K562 (cell line): ENCODE results near the gene ZSCAN25. TPM values are rescaled to one million over a fixed set of nuclear protein-coding genes. Genes with fewer than 3 reads are reported as not detected.

Source experiments
- ATAC-seq: fragments of 200-7000 bp; cut with Tn5 transposase; 3 replicates; pipeline ENCODE4 v1.9.1; 2020; ENCODE audit warnings: moderate library complexity
- BruUV-seq: library from RNA; stranded (reverse); fragments of 400-500 nt; replicated peaks from 2 replicates; lab custom pipeline; 2021; lab: Mats Ljungman, UMichigan
- CTCF ChIA-PET: fragments of 300-600 bp; formaldehyde crosslinking; extraction: SDS; loops from one replicate; lab custom pipeline; 2021; ENCODE audit warnings: low intra/inter-chr PET ratio; lab: Yijun Ruan, JAX
- POLR2A ChIA-PET: fragments of 300-600, 350-650 bp; sonication (Branson Sonifier 250); formaldehyde crosslinking; extraction: SDS; loops from one replicate; lab custom pipeline; 2021; ENCODE audit warnings: antibody characterized with exemption, inconsistent platforms; lab: Yijun Ruan, JAX
- DNase-seq, 4 experiments: peaks; one replicate each; pipeline versions ENCODE4 v3.0.0 to v3.0.0-alpha.2; 2011 to 2018; ENCODE audit warnings: low spot score in 3 of 4, mixed read lengths in 3 of 4; ENCODE audit errors: extremely low read depth in 1 of 4
- FAIRE-seq: peaks from 2 replicates; lab custom pipeline; 2011; peaks lifted over from hg19 to GRCh38; lab: Jason Lieb, UNC
- H2AFZ ChIP-seq: 2 replicates; pipeline ENCODE4 v1.6.0; 2011; ENCODE audit warnings: low read depth, low read length, control low read depth, inconsistent platforms
- H3K27ac ChIP-seq: fragments of 200-600 bp; 3 replicates; pipeline ENCODE4 v1.8.0; 2011; ENCODE audit warnings: low read depth, mild to moderate bottlenecking, control low read depth, inconsistent platforms, low read length, moderate library complexity, mixed read lengths; ENCODE audit errors: extremely low read depth
- H3K27me3 ChIP-seq, 2 experiments: fragments of 300-600 bp in 1 of 2; 2 replicates in 1 of 2; 3 replicates in 1 of 2; pipeline versions ENCODE4 v1.6.0 to v1.8.0; 2011; ENCODE audit warnings: inconsistent platforms in 2 of 2, low read length in 2 of 2, mild to moderate bottlenecking in 1 of 2, mixed read lengths in 1 of 2, moderate library complexity in 1 of 2; ENCODE audit not compliant: control insufficient read depth in 2 of 2, insufficient read depth in 2 of 2
- H3K36me3 ChIP-seq: fragments of 300-600 bp; 3 replicates; pipeline ENCODE4 v1.8.0; 2011; ENCODE audit warnings: mild to moderate bottlenecking, low read length, inconsistent platforms; ENCODE audit not compliant: control insufficient read depth, insufficient read depth
- H3K4me1 ChIP-seq, 2 experiments: fragments of 200-600 bp in 1 of 2; replicated peaks in 1 of 2; 2 replicates in 1 of 2; 3 replicates in 1 of 2; pipeline versions ENCODE4 v1.5.1 to v1.8.0; 2011; ENCODE audit warnings: inconsistent platforms in 2 of 2, low read length in 2 of 2, mild to moderate bottlenecking in 1 of 2, mixed read lengths in 1 of 2, moderate library complexity in 1 of 2; ENCODE audit not compliant: control insufficient read depth in 2 of 2, insufficient read depth in 2 of 2
- H3K4me2 ChIP-seq: 2 replicates; pipeline ENCODE4 v1.6.1; 2011; ENCODE audit warnings: low read length, control low read depth, inconsistent platforms, mixed read lengths; ENCODE audit not compliant: insufficient read depth
- H3K4me3 ChIP-seq: fragments of 200-600 bp; sonication (generic), shearing (Covaris generic); 2 replicates; pipeline ENCODE4 v1.5.1; 2016; ENCODE audit warnings: control low read depth, inconsistent platforms
- H3K79me2 ChIP-seq: fragments of 200-600 bp; 3 replicates; pipeline ENCODE4 v1.8.0; 2011; ENCODE audit warnings: low read length, inconsistent platforms; ENCODE audit not compliant: control insufficient read depth, insufficient read depth
- H3K9ac ChIP-seq, 2 experiments: 2 replicates each; pipeline versions ENCODE4 v1.6.0 to v1.6.1; 2011; ENCODE audit warnings: low read depth in 2 of 2, low read length in 2 of 2, control low read depth in 1 of 2, inconsistent platforms in 1 of 2, mild to moderate bottlenecking in 1 of 2, mixed read lengths in 1 of 2; ENCODE audit not compliant: insufficient read depth in 1 of 2
- H3K9me1 ChIP-seq: one replicate; pipeline ENCODE4 v1.6.0; 2011; ENCODE audit warnings: inconsistent platforms, mild to moderate bottlenecking, low read length, moderate library complexity; ENCODE audit not compliant: control insufficient read depth, insufficient read depth
- H3K9me3 ChIP-seq: replicated peaks from 2 replicates; pipeline ENCODE4 v1.5.1; 2011; ENCODE audit warnings: low read depth, low read length, inconsistent platforms; ENCODE audit not compliant: control insufficient read depth, insufficient read depth
- H4K20me1 ChIP-seq: replicated peaks from 2 replicates; pipeline ENCODE4 v1.6.1; 2011; ENCODE audit warnings: low read length, inconsistent platforms, mixed read lengths; ENCODE audit not compliant: control insufficient read depth, insufficient read depth
- FUS ChIP-seq: fragments of 200-400 bp; formaldehyde crosslinking; optimal IDR thresholded peaks from 2 replicates; pipeline ENCODE3; 2017; ENCODE audit warnings: low read depth, low read length
- HCFC1 ChIP-seq: IDR thresholded peaks from 2 replicates; pipeline ENCODE4 v1.6.1; 2012; ENCODE audit warnings: low read depth, low read length, improper control_type of control experiment
- JUNB ChIP-seq: fragments of 450-650 bp; formaldehyde crosslinking; conservative IDR thresholded peaks from 2 replicates; pipeline ENCODE4 v1.4.0; 2020; ENCODE audit warnings: mild to moderate bottlenecking
- MAZ ChIP-seq, 2 experiments: fragments of 450-650 bp in 1 of 2; sonication (generic) in 1 of 2; formaldehyde crosslinking; IDR thresholded peaks in 1 of 2; conservative IDR thresholded peaks in 1 of 2; 2 replicates each; pipeline versions ENCODE4 v1.4.0 to v1.5.0; 2020; ENCODE audit warnings: mild to moderate bottlenecking in 1 of 2, missing genetic modification reagents in 1 of 2
- MCM3 ChIP-seq: fragments of 450-650 bp; IDR thresholded peaks from 2 replicates; pipeline ENCODE4 v1.6.1; 2016
- POLR2G ChIP-seq: fragments of 200-400 bp; formaldehyde crosslinking; IDR thresholded peaks from 2 replicates; pipeline ENCODE4 v1.6.1; 2017; ENCODE audit warnings: low read depth, mild to moderate bottlenecking, antibody characterized with exemption, low read length, moderate library complexity
- RAD51 ChIP-seq: fragments of 450-650 bp; IDR thresholded peaks from 2 replicates; pipeline ENCODE4 v1.7.1; 2016; ENCODE audit warnings: low read depth, mild to moderate bottlenecking, borderline replicate concordance
- RBFOX2 ChIP-seq: fragments of 200-400 bp; formaldehyde crosslinking; IDR thresholded peaks from 2 replicates; pipeline ENCODE4 v1.6.1; 2017; ENCODE audit warnings: low read depth, mild to moderate bottlenecking, low read length, moderate library complexity
- ZNF174 ChIP-seq: fragments of 250-450 bp; sonication (Bioruptor Pico); IDR thresholded peaks from 2 replicates; pipeline ENCODE4 v1.4.0; 2020; ENCODE audit warnings: mild to moderate bottlenecking
- WGBS: fragments of 100-300 bp; shearing (Covaris generic); methylation state at CpG from one replicate; pipeline ENCODE4 v1.1.6; 2016; ENCODE audit warnings: low coverage, mixed read lengths; ENCODE audit not compliant: insufficient coverage; ENCODE audit errors: missing lambda C conversion rate; 5-methylcytosine and 5-hydroxymethylcytosine counted together
- in situ Hi-C: fragments of 300-500 bp; cut with MboI; formaldehyde crosslinking; loops from 4 replicates; pipeline ENCODE4 v1.15.0; 2018; ENCODE audit warnings: inconsistent platforms, mixed read lengths
- intact Hi-C: fragments of 100-400 bp; cut with micrococcal nuclease; formaldehyde crosslinking; loops from 2 replicates; pipeline ENCODE4 v1.14.2; 2022
- polyA plus RNA-seq, 8 experiments: library from polyadenylated mRNA; depleted of rRNA in 4 of 8; stranded (reverse) in 5 of 8; unstranded in 3 of 8; fragments of >200 nt; fragmentation: Nextera tagmentation in 2 of 8; fragmentation: Illumina TruSeq in 1 of 8; extraction: Ambion mirVana in 2 of 8; extraction: Trizol in 1 of 8; gene quantifications; 2 replicates each; pipeline versions ENCODE4 v1.2.1 to v1.2.3, GENCODE V29; 2011 to 2014; ENCODE audit warnings: inconsistent platforms in 1 of 8, missing spikeins in 1 of 8
- total RNA-seq, 7 experiments: library from RNA; depleted of rRNA in 6 of 7; stranded (reverse); fragments of >200 nt in 6 of 7; fragmentation: Illumina TruSeq in 2 of 7; extraction: Trizol in 2 of 7; gene quantifications; 2 replicates each; pipeline versions ENCODE4 v1.2.1 to v1.2.3, GENCODE V29; 2011 to 2021; ENCODE audit warnings: low replicate concordance in 1 of 7
- TF ChIP-seq, protein P1 (sequence below): fragments of 250-450 bp; sonication (Bioruptor Pico); IDR thresholded peaks from 2 replicates; pipeline ENCODE4 v1.4.0; 2020; ENCODE audit warnings: borderline replicate concordance
- TF ChIP-seq, protein P2 (sequence below): fragments of 250-450 bp; sonication (Bioruptor Pico); IDR thresholded peaks from 2 replicates; pipeline ENCODE4 v1.8.0; 2021; ENCODE audit warnings: borderline replicate concordance, mild to moderate bottlenecking, moderate library complexity; ENCODE audit not compliant: poor library complexity, severe bottlenecking
- TF ChIP-seq, protein P3 (sequence below): sonication (generic); formaldehyde crosslinking; IDR thresholded peaks from 2 replicates; pipeline ENCODE4 v1.8.0; 2022; ENCODE audit warnings: missing genetic modification reagents, mild to moderate bottlenecking, borderline replicate concordance
- TF ChIP-seq, protein P4 (sequence below): sonication (generic); formaldehyde crosslinking; IDR thresholded peaks from 2 replicates; pipeline ENCODE4 v1.8.0; 2022; ENCODE audit warnings: mild to moderate bottlenecking, low read depth, missing genetic modification reagents

ZSCAN25 gene
- total and polyA plus RNA-seq, 9 of the 15 experiments (the other 6 are each of a cell fraction or from before 2014, with no cell fraction given) = 0.94 to 18.4 (median 12.8) TPM

DNA sequence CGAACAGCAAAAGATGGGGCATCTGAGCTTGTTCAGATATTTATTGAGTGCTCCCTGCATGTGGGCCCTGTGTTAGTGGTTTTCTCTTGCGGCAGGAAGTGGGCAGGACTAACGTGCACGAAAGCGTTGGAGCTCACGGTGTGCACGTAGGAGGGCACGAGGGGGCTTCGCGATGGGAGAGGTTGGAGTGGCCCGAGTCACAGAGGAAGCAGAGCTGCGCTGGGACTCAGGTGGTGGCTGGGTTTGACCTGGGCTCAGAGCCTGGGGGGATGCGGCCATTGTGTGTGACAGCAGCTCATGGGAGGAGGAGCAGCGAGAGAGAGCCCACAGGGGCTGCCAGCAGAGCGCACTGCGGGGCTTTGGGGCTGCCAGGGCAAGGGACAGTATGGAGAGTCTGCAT is 7.7 kb downstream of the ZSCAN25 start:
- Histone ChIP-seq H3K27ac (no peak overlapping the region), H3K4me2 (no peak overlapping the region), H3K36me3 (peaks cover 98% of the 10 kb centered on the region), H2AFZ (no peak overlapping the region), H3K9me1 (no peaks in the 10 kb centered on the region), H3K4me3 (no peak overlapping the region), H3K9ac (peak overlapping the region in 1 of 2 experiments; percentile 37; a peak in 2 of 4 replicates), H3K27me3 (no peaks in the 10 kb centered on the region), H3K79me2 (no peaks in the 10 kb centered on the region), H3K9me3 (no peaks in the 10 kb centered on the region), H3K4me1 (peaks cover 0 to 6% of the 10 kb centered on the region in 2 experiments; a peak in 2 of 5 replicates), H4K20me1 (peaks cover 11% of the 10 kb centered on the region; the same call in 1 of the 2 replicates)
- TF ChIP-seq MAZ (CRISPR knock-in tag; conservative IDR thresholded peaks at IDR 0.05 in 1 of 2, IDR thresholded peaks at IDR 0.05 in 1 of 2) (no peak), RBFOX2 (peak; percentile 62), JUNB (CRISPR knock-in tag) (no peak), ZNF174 (CRISPR knock-in tag) (no peak), HCFC1 (no peak), RAD51 (no peak), MCM3 (no peak), POLR2G (peak; percentile 62), FUS (no peak)
- TF ChIP-seq, protein P1, sequence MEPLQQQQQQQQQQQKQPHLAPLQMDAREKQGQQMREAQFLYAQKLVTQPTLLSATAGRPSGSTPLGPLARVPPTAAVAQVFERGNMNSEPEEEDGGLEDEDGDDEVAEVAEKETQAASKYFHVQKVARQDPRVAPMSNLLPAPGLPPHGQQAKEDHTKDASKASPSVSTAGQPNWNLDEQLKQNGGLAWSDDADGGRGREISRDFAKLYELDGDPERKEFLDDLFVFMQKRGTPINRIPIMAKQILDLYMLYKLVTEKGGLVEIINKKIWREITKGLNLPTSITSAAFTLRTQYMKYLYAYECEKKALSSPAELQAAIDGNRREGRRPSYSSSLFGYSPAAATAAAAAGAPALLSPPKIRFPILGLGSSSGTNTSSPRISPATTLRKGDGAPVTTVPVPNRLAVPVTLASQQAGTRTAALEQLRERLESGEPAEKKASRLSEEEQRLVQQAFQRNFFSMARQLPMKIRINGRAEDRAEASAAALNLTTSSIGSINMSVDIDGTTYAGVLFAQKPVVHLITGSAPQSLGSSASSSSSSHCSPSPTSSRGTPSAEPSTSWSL (CRISPR knock-in tag) = no peak
- TF ChIP-seq, protein P2, sequence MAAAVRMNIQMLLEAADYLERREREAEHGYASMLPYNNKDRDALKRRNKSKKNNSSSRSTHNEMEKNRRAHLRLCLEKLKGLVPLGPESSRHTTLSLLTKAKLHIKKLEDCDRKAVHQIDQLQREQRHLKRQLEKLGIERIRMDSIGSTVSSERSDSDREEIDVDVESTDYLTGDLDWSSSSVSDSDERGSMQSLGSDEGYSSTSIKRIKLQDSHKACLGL (CRISPR knock-in tag) = no peak
- TF ChIP-seq, protein P3, sequence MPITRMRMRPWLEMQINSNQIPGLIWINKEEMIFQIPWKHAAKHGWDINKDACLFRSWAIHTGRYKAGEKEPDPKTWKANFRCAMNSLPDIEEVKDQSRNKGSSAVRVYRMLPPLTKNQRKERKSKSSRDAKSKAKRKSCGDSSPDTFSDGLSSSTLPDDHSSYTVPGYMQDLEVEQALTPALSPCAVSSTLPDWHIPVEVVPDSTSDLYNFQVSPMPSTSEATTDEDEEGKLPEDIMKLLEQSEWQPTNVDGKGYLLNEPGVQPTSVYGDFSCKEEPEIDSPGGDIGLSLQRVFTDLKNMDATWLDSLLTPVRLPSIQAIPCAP = no peak
- TF ChIP-seq, protein P4, sequence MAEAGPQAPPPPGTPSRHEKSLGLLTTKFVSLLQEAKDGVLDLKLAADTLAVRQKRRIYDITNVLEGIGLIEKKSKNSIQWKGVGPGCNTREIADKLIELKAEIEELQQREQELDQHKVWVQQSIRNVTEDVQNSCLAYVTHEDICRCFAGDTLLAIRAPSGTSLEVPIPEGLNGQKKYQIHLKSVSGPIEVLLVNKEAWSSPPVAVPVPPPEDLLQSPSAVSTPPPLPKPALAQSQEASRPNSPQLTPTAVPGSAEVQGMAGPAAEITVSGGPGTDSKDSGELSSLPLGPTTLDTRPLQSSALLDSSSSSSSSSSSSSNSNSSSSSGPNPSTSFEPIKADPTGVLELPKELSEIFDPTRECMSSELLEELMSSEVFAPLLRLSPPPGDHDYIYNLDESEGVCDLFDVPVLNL (CRISPR knock-in tag) = no peak
- ChIA-PET POLR2A (interaction anchor here (0.5 to 1.4 kb wide), 3 partner anchors 9 to 143 kb away, joined by 3 to 5 read pairs (median 3); no protein-coding TSS in a partner anchor), CTCF (no interaction called here)
- intact Hi-C loops (no loop called here), in situ Hi-C loops (no loop called here)
- 95% methylated on average over 16 of the region's 16 CpGs for WGBS
- no peak for FAIRE-seq
- no peak for ATAC-seq
- DNase-seq = no peak
- no TSS peak for BruUV-seq
